ENCODE results near the gene IGSF21. TPM values are rescaled to one million over a fixed set of nuclear protein-coding genes. Genes with fewer than 3 reads are reported as not detected.

Gene IGSF21
- total RNA-seq, 2 donors from 2014 or later, result 0.37 to 0.40 TPM

- Histone ChIP-seq H3K4me1 (no peaks in the 10 kb centered on the region), H3K27ac (no peak overlapping the region), H3K4me3 (no peak overlapping the region), H3K9me3 (no peaks in the 10 kb centered on the region), H3K9ac (ENCODE audit: low read depth in 2 of 2, low read length in 2 of 2) (no peak overlapping the region), H3K27me3 (no peaks in the 10 kb centered on the region), H3K36me3 (no peaks in the 10 kb centered on the region)
- intact Hi-C loops (cut with DNase I), result no loop called here
- TF ChIP-seq CTCF (IDR thresholded peaks at IDR 0.05), result no peak
- no peak for DNase-seq
These were observed 212.5 kb downstream of the IGSF21 start for GRCh38 chr1:18320051-18320450.

- H3K9me3 ChIP-seq, result no peaks in the 10 kb centered on the region
- no peak overlapping the region for H3K9ac ChIP-seq (ENCODE audit: low read depth in 2 of 2, low read length in 2 of 2)
- no peaks in the 10 kb centered on the region for H3K36me3 ChIP-seq
- intact Hi-C loops (cut with DNase I), result no loop called here
- H3K4me3 ChIP-seq, result no peak overlapping the region
- no peaks in the 10 kb centered on the region for H3K4me1 ChIP-seq
- H3K27me3 ChIP-seq, result no peaks in the 10 kb centered on the region
- no peak for TF ChIP-seq CTCF (IDR thresholded peaks at IDR 0.05)
- no peak overlapping the region for H3K27ac ChIP-seq
- no peak for DNase-seq
These were observed 214.9 kb downstream of the IGSF21 start for GRCh38 chr1:18322368-18323032.

GRCh38 chr1:18323259-18323658 is 215.7 kb downstream of the IGSF21 start:
- Histone ChIP-seq H3K4me1 (no peaks in the 10 kb centered on the region), H3K27ac (no peak overlapping the region), H3K36me3 (no peaks in the 10 kb centered on the region), H3K4me3 (no peak overlapping the region), H3K9ac (ENCODE audit: low read depth in 2 of 2, low read length in 2 of 2) (no peak overlapping the region), H3K9me3 (no peaks in the 10 kb centered on the region), H3K27me3 (no peaks in the 10 kb centered on the region)
- intact Hi-C loops (cut with DNase I), result no loop called here
- no peak for TF ChIP-seq CTCF (IDR thresholded peaks at IDR 0.05)
- no peak for DNase-seq

- Histone ChIP-seq H3K27ac (no peak overlapping the region), H3K4me3 (no peak overlapping the region), H3K36me3 (no peaks in the 10 kb centered on the region), H3K9me3 (no peaks in the 10 kb centered on the region), H3K9ac (ENCODE audit: low read depth in 2 of 2, low read length in 2 of 2) (no peak overlapping the region), H3K4me1 (no peaks in the 10 kb centered on the region), H3K27me3 (no peaks in the 10 kb centered on the region)
- TF ChIP-seq CTCF (IDR thresholded peaks at IDR 0.05), result no peak
- intact Hi-C loops (cut with DNase I), result no loop called here
- no peak for DNase-seq
These were observed 216.6 kb downstream of the IGSF21 start for GRCh38 chr1:18324246-18324645.

- TF ChIP-seq CTCF (IDR thresholded peaks at IDR 0.05), result no peak
- intact Hi-C loops (cut with DNase I), result no loop called here
These were observed 217.5 kb downstream of the IGSF21 start for GRCh38 chr1:18325136-18325535.

More at GRCh38 chr1:18325136-18325535, 217.5 kb downstream of the IGSF21 start:
- no peaks in the 10 kb centered on the region for H3K27me3 ChIP-seq
- no peak for DNase-seq
- no peaks in the 10 kb centered on the region for H3K36me3 ChIP-seq
- no peaks in the 10 kb centered on the region for H3K9me3 ChIP-seq
- H3K9ac ChIP-seq (ENCODE audit: low read depth in 2 of 2, low read length in 2 of 2), result no peak overlapping the region
- H3K4me1 ChIP-seq, result no peaks in the 10 kb centered on the region
- no peak overlapping the region for H3K27ac ChIP-seq
- H3K4me3 ChIP-seq, result no peak overlapping the region
